CD8-positive, alpha-beta memory T cell (primary cell): ENCODE data around the gene AFF1. TPM values are rescaled to one million over a fixed set of nuclear protein-coding genes. Genes with fewer than 3 reads are reported as not detected.

Experiments used
- CTCF ChIA-PET: fragments of 350-600 bp; sonication (Branson Sonifier 250); formaldehyde crosslinking; loops from one replicate; lab custom pipeline; 2021; ENCODE audit warnings: antibody characterized with exemption; lab: Charles Lee
- POLR2A ChIA-PET: fragments of 350-600 bp; sonication (Branson Sonifier 250); formaldehyde crosslinking; loops from one replicate; lab custom pipeline; 2021; ENCODE audit warnings: antibody characterized with exemption; lab: Charles Lee
- DNase-seq, 5 donors: peaks; one replicate each; pipeline versions ENCODE4 v3.0.0 to v3.0.0-alpha.2; 2020 to 2022; ENCODE audit warnings: mixed read lengths in 1 of 5
- H3K27ac ChIP-seq: one replicate; pipeline ENCODE4 v1.7.0; 2013; ENCODE audit warnings: low read depth, mild to moderate bottlenecking, low read length, moderate library complexity
- H3K27me3 ChIP-seq: 2 replicates; pipeline ENCODE4 v1.7.0; 2013; ENCODE audit warnings: low read length, mild to moderate bottlenecking; ENCODE audit not compliant: insufficient read depth, poor library complexity, severe bottlenecking
- H3K36me3 ChIP-seq: 2 replicates; pipeline ENCODE4 v1.7.0; 2013; ENCODE audit warnings: mild to moderate bottlenecking, low read length, moderate library complexity; ENCODE audit not compliant: insufficient read depth
- H3K4me1 ChIP-seq: 2 replicates; pipeline ENCODE4 v1.7.0; 2013; ENCODE audit warnings: mild to moderate bottlenecking, low read length, moderate library complexity; ENCODE audit not compliant: insufficient read depth
- H3K4me3 ChIP-seq: 2 replicates; pipeline ENCODE4 v1.7.0; 2013; ENCODE audit warnings: mild to moderate bottlenecking, low read length
- H3K9me3 ChIP-seq: 2 replicates; pipeline ENCODE4 v1.7.0; 2013; ENCODE audit warnings: mild to moderate bottlenecking, low read length
- H3K27ac Mint-ChIP-seq, 8 donors: one replicate each; pipeline ENCODE4 v1.8.0; 2020 to 2021; ENCODE audit warnings: mixed read lengths in 8 of 8, mild to moderate bottlenecking in 6 of 8, inconsistent platforms in 3 of 8, moderate library complexity in 3 of 8
- H3K27me3 Mint-ChIP-seq, 2 donors: one replicate each; pipeline ENCODE4 v1.8.0; 2020 to 2021; ENCODE audit warnings: mixed read lengths in 2 of 2, mild to moderate bottlenecking in 1 of 2, moderate library complexity in 1 of 2
- H3K36me3 Mint-ChIP-seq, 3 donors: one replicate each; pipeline ENCODE4 v1.8.0; 2020 to 2021; ENCODE audit warnings: mixed read lengths in 3 of 3, inconsistent platforms in 1 of 3, mild to moderate bottlenecking in 1 of 3
- H3K4me1 Mint-ChIP-seq, 3 donors: one replicate each; pipeline ENCODE4 v1.8.0; 2020 to 2021; ENCODE audit warnings: mixed read lengths in 3 of 3, inconsistent platforms in 1 of 3, mild to moderate bottlenecking in 1 of 3
- H3K4me3 Mint-ChIP-seq, 7 donors: one replicate each; pipeline ENCODE4 v1.8.0; 2020 to 2021; ENCODE audit warnings: mixed read lengths in 7 of 7, mild to moderate bottlenecking in 6 of 7, moderate library complexity in 4 of 7, inconsistent platforms in 2 of 7
- H3K9me3 Mint-ChIP-seq, 5 donors: one replicate each; pipeline ENCODE4 v1.8.0; 2020 to 2022; ENCODE audit warnings: mixed read lengths in 5 of 5, mild to moderate bottlenecking in 3 of 5, moderate library complexity in 2 of 5, inconsistent platforms in 1 of 5
- polyA plus RNA-seq: library from polyadenylated mRNA; unstranded; fragments of 300-500 nt; fragmentation: Illumina TruSeq; gene quantifications from one replicate; pipeline ENCODE4 v1.2.3, GENCODE V29; 2021
- total RNA-seq, 2 experiments: library from RNA; stranded (reverse); gene quantifications; one replicate each; pipeline ENCODE4 v1.2.3, GENCODE V29; 2021

Gene AFF1
- total and polyA plus RNA-seq, 3 experiments from 2014 or later: 20.9 to 32.9 (median 29.7) TPM

- H3K27me3 ChIP-seq: no peaks in the 10 kb centered on the region
- no peaks in the 10 kb centered on the region for H3K9me3 ChIP-seq
- Mint-ChIP-seq H3K27me3 (no peaks in the 10 kb centered on the region), H3K4me1 (peaks cover 8 to 23% (median 16%) of the 10 kb centered on the region in 3 donors), H3K9me3 (no peaks in the 10 kb centered on the region), H3K27ac (no peak overlapping the region), H3K36me3 (peaks cover 0 to 57% (median 3%) of the 10 kb centered on the region in 3 donors), H3K4me3 (no peak overlapping the region)
- H3K27ac ChIP-seq: no peak overlapping the region
- ChIA-PET POLR2A (interaction anchor here (0.7 kb wide), 1 partner anchor 166 kb away, joined by 8 read pairs; no protein-coding TSS in a partner anchor), CTCF (interaction anchor here (0.7 to 6.7 kb wide), 4 partner anchors 60 to 180 kb away, joined by 3 to 133 read pairs (median 4); partner anchors contain the start of gene AFF1)
- no peak overlapping the region for H3K4me3 ChIP-seq
- DNase-seq: no peak
- H3K4me1 ChIP-seq: peaks cover 4% of the 10 kb centered on the region
- peaks cover 6% of the 10 kb centered on the region for H3K36me3 ChIP-seq
These were observed 155.5 kb downstream of the AFF1 start for GRCh38 chr4:87090305-87090704.

- POLR2A ChIA-PET: no interaction called here
- H3K36me3 ChIP-seq: peaks cover 6% of the 10 kb centered on the region
- H3K4me1 ChIP-seq: peaks cover 4% of the 10 kb centered on the region
- H3K9me3 ChIP-seq: no peaks in the 10 kb centered on the region
- H3K4me1 Mint-ChIP-seq: peaks cover 7 to 16% (median 9%) of the 10 kb centered on the region in 3 donors
- no peaks in the 10 kb centered on the region for H3K9me3 Mint-ChIP-seq
- no peaks in the 10 kb centered on the region for H3K27me3 Mint-ChIP-seq
- H3K27me3 ChIP-seq: no peaks in the 10 kb centered on the region
- H3K4me3 ChIP-seq: no peak overlapping the region
- peak overlapping the region in 6 of 8 donors; percentile 0 to 76 (median 42) for H3K27ac Mint-ChIP-seq
- peaks cover 0 to 53% (median 5%) of the 10 kb centered on the region in 3 donors for H3K36me3 Mint-ChIP-seq
- H3K4me3 Mint-ChIP-seq: no peak overlapping the region
- CTCF ChIA-PET: interaction anchor here (0.9 to 6.7 kb wide), 14 partner anchors 9 to 170 kb away, joined by 3 to 133 read pairs (median 4); partner anchors contain the start of gene AFF1
- DNase-seq: no peak
- H3K27ac ChIP-seq: no peak overlapping the region
These were observed 157.8 kb downstream of the AFF1 start for GRCh38 chr4:87092389-87093141.

- Histone ChIP-seq H3K4me3 (no peak overlapping the region), H3K9me3 (no peaks in the 10 kb centered on the region), H3K4me1 (peaks cover 4% of the 10 kb centered on the region), H3K27ac (no peak overlapping the region), H3K27me3 (no peaks in the 10 kb centered on the region), H3K36me3 (peaks cover 6% of the 10 kb centered on the region)
- Mint-ChIP-seq H3K4me3 (no peak overlapping the region), H3K27me3 (no peaks in the 10 kb centered on the region), H3K36me3 (peaks cover 0 to 51% (median 5%) of the 10 kb centered on the region in 3 donors), H3K9me3 (no peaks in the 10 kb centered on the region), H3K27ac (peak overlapping the region; percentile 11 to 82 (median 30)), H3K4me1 (peaks cover 8 to 18% (median 16%) of the 10 kb centered on the region in 3 donors)
- ChIA-PET POLR2A (interaction anchor here (0.8 kb wide), 1 partner anchor 171 kb away, joined by 3 read pairs; no protein-coding TSS in a partner anchor), CTCF (interaction anchor here (0.9 to 6.7 kb wide), 20 partner anchors 11 to 184 kb away, joined by 3 to 133 read pairs (median 4); partner anchors contain the start of gene AFF1)
- DNase-seq: peak in 4 of 5 donors; percentile 5 to 58 (median 39)
These were observed 158.8 kb downstream of the AFF1 start for GRCh38 chr4:87093443-87094123.

- Histone ChIP-seq H3K4me3 (no peak overlapping the region), H3K27me3 (no peaks in the 10 kb centered on the region), H3K27ac (no peak overlapping the region), H3K4me1 (peaks cover 4% of the 10 kb centered on the region), H3K36me3 (peaks cover 6% of the 10 kb centered on the region), H3K9me3 (no peaks in the 10 kb centered on the region)
- H3K9me3 Mint-ChIP-seq: no peaks in the 10 kb centered on the region
- H3K36me3 Mint-ChIP-seq: peaks cover 0 to 43% (median 7%) of the 10 kb centered on the region in 3 donors
- H3K4me3 Mint-ChIP-seq: no peak overlapping the region
- no peaks in the 10 kb centered on the region for H3K27me3 Mint-ChIP-seq
- no peak for DNase-seq
- H3K27ac Mint-ChIP-seq: peak overlapping the region in 2 of 8 donors; percentile 34 to 42
- peaks cover 16 to 35% (median 31%) of the 10 kb centered on the region in 3 donors for H3K4me1 Mint-ChIP-seq
- POLR2A ChIA-PET: interaction anchor here (0.6 kb wide), 1 partner anchor 173 kb away, joined by 5 read pairs; no protein-coding TSS in a partner anchor
- CTCF ChIA-PET: interaction anchor here (1.9 to 2.8 kb wide), 3 partner anchors 42 to 177 kb away, joined by 4 to 15 read pairs (median 5); no protein-coding TSS in a partner anchor
These were observed 162.3 kb downstream of the AFF1 start for GRCh38 chr4:87097075-87097474.

- CTCF ChIA-PET: interaction anchor here (2.6 kb wide), 1 partner anchor 177 kb away, joined by 7 read pairs; no protein-coding TSS in a partner anchor
- DNase-seq: no peak
- peaks cover 35 to 56% (median 51%) of the 10 kb centered on the region in 3 donors for H3K4me1 Mint-ChIP-seq
- no peak overlapping the region for H3K4me3 Mint-ChIP-seq
- no peaks in the 10 kb centered on the region for H3K27me3 Mint-ChIP-seq
- peaks cover 0 to 20% (median 3%) of the 10 kb centered on the region in 3 donors for H3K36me3 Mint-ChIP-seq
- no peak overlapping the region for H3K4me3 ChIP-seq
- H3K36me3 ChIP-seq: no peaks in the 10 kb centered on the region
- peaks cover 25% of the 10 kb centered on the region for H3K4me1 ChIP-seq
- POLR2A ChIA-PET: no interaction called here
- H3K9me3 Mint-ChIP-seq: no peaks in the 10 kb centered on the region
- no peaks in the 10 kb centered on the region for H3K27me3 ChIP-seq
- H3K27ac Mint-ChIP-seq: peak overlapping the region; percentile 4 to 87 (median 52)
- H3K27ac ChIP-seq: no peak overlapping the region
- H3K9me3 ChIP-seq: no peaks in the 10 kb centered on the region
These were observed 165.4 kb downstream of the AFF1 start for GRCh38 chr4:87100168-87100567.

GRCh38 chr4:87101543-87102199, 166.9 kb downstream of the AFF1 start:
- H3K27ac Mint-ChIP-seq: peak overlapping the region; percentile 35 to 91 (median 76)
- CTCF ChIA-PET: interaction anchor here (3.9 kb wide), 1 partner anchor 179 kb away, joined by 16 read pairs; no protein-coding TSS in a partner anchor
- H3K4me3 ChIP-seq: no peak overlapping the region
- no peaks in the 10 kb centered on the region for H3K36me3 ChIP-seq
- DNase-seq: no peak
- peaks cover 0 to 28% (median 8%) of the 10 kb centered on the region in 3 donors for H3K36me3 Mint-ChIP-seq
- H3K9me3 Mint-ChIP-seq: no peaks in the 10 kb centered on the region
- no peak overlapping the region for H3K27ac ChIP-seq
- POLR2A ChIA-PET: no interaction called here
- H3K27me3 ChIP-seq: no peaks in the 10 kb centered on the region
- H3K4me3 Mint-ChIP-seq: no peak overlapping the region
- H3K4me1 Mint-ChIP-seq: peaks cover 38 to 61% (median 60%) of the 10 kb centered on the region in 3 donors
- H3K9me3 ChIP-seq: no peaks in the 10 kb centered on the region
- peaks cover 27% of the 10 kb centered on the region for H3K4me1 ChIP-seq
- no peaks in the 10 kb centered on the region for H3K27me3 Mint-ChIP-seq

GRCh38 chr4:87103086-87103485, 168.3 kb downstream of the AFF1 start:
- Mint-ChIP-seq H3K27me3 (no peaks in the 10 kb centered on the region), H3K4me1 (peaks cover 34 to 65% (median 60%) of the 10 kb centered on the region in 3 donors), H3K4me3 (peak overlapping the region in 4 of 7 donors; percentile 29 to 69 (median 48)), H3K36me3 (peaks cover 0 to 36% (median 11%) of the 10 kb centered on the region in 3 donors), H3K27ac (peak overlapping the region in 7 of 8 donors; percentile 68 to 92 (median 83)), H3K9me3 (no peaks in the 10 kb centered on the region)
- ChIA-PET CTCF (interaction anchor here (1.9 to 3.9 kb wide), 2 partner anchors 168 to 180 kb away, joined by 8 to 16 read pairs; partner anchors contain the start of gene AFF1), POLR2A (interaction anchor here (1.7 kb wide), 1 partner anchor 168 kb away, joined by 7 read pairs; the partner anchor contains the start of gene AFF1)
- no peaks in the 10 kb centered on the region for H3K27me3 ChIP-seq
- peaks cover 27% of the 10 kb centered on the region for H3K4me1 ChIP-seq
- H3K36me3 ChIP-seq: no peaks in the 10 kb centered on the region
- no peak overlapping the region for H3K27ac ChIP-seq
- H3K4me3 ChIP-seq: no peak overlapping the region
- DNase-seq: no peak
- no peaks in the 10 kb centered on the region for H3K9me3 ChIP-seq
